Neural cell (in vitro differentiated cells): ENCODE measurements around the gene PRUNE2.

Experiments
- CTCF ChIP-seq: fragments of 450-650 bp; IDR thresholded peaks from 2 replicates; pipeline ENCODE4 v1.5.1; 2014; ENCODE audit warnings: antibody characterized with exemption, mild to moderate bottlenecking, moderate library complexity; ENCODE audit not compliant: poor library complexity, severe bottlenecking
- EP300 ChIP-seq: fragments of 450-650 bp; conservative IDR thresholded peaks from 2 replicates; pipeline ENCODE4 v1.6.1; 2014; ENCODE audit warnings: antibody characterized with exemption, mild to moderate bottlenecking, moderate library complexity; ENCODE audit not compliant: poor library complexity, severe bottlenecking
- EZH2 ChIP-seq: fragments of 200-600, 300-800 bp; shearing (Covaris generic), sonication (generic); IDR thresholded peaks from 2 replicates; pipeline ENCODE4 v1.6.1; 2014; ENCODE audit warnings: antibody characterized with exemption, low read length, borderline replicate concordance, mild to moderate bottlenecking; ENCODE audit not compliant: insufficient read depth, poor library complexity, severe bottlenecking

- TF ChIP-seq CTCF: no peak
- TF ChIP-seq EP300: no peak
- no peak for TF ChIP-seq EZH2
Measured at GRCh38 chr9:76932757-76933156, 26.8 kb upstream of the PRUNE2 start.
